ENCODE results near the gene SLC47A2.

Gene SLC47A2

GRCh38 chr17:19727501-19728078 lies 11.2 kb upstream of the SLC47A2 start:
- in situ Hi-C loops (cut with HindIII; ENCODE audit: low sequenced_read_pairs), result no loop called here
- DNase-seq (ENCODE audit: low read depth, low spot score), result peak; percentile 46
- no peak overlapping the region for H3K4me3 ChIP-seq (ENCODE audit: low read depth, low read length)

DNA sequence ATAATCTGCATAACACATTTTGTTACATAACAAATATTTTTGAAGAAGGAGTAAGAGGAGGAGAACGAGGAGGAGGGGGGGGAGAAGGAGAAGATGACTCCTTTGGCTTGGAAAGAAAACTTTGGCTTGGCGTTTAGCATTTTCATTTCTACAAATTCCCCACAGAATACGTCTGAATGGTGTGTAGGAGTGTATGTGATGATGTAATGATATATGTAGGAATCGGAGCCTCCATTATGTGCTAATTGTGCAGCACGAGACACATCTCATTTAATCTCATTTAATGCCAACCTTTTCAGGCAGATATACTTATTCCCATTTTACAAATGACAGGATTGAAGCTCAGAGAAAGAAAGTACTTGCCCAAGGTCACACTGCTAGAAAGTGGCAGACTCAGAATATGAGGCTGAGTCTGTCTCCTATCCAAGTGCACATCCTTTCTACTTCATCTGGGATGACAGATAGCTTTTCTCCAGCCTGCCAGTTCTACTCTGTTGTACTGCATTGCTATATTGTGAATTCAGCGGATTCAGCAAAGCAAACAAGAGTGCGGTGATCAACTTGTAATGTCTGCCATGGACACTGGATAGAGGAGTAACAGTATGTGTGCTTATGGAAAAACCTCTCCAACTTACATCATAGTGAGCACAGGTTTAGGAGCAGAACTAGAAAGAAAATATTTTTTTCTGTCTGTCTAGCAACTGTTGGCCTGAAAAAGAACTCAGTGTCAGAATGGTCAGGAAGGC lies 10.4 kb upstream of the SLC47A2 start:
- no peak for DNase-seq (ENCODE audit: low read depth, low spot score)
- no peak for TF ChIP-seq CTCF (IDR thresholded peaks at IDR 0.05; ENCODE audit: low read depth, low read length)
- in situ Hi-C loops (cut with HindIII; ENCODE audit: low sequenced_read_pairs), result no loop called here
- H3K4me3 ChIP-seq (ENCODE audit: low read depth, low read length), result no peak overlapping the region

More at GRCh38 chr17:19727501-19728078, 11.2 kb upstream of the SLC47A2 start:
- TF ChIP-seq CTCF (IDR thresholded peaks at IDR 0.05; ENCODE audit: low read depth, low read length), result no peak

DNA sequence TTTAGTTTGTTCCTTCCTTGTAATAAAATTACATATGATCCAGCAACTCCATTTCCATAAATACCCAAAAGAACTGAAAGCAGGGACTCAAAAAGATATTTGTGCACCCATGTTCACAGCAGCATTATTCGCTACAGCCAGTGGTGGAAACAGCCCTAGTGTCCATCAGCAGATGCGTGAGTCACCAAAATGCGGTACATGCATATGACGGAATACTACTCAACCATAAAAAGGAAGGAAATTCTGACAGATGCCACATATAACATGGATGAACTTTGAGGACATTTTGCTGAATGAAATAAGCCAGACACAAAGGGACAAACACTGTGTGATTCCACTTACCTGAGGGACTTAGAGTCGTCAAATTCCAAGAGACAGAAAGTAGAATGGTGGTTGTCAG lies 9.1 kb upstream of the SLC47A2 start:
- TF ChIP-seq CTCF (IDR thresholded peaks at IDR 0.05; ENCODE audit: low read depth, low read length), result no peak

GRCh38 chr17:19724501-19725420 lies 8.4 kb upstream of the SLC47A2 start:
- in situ Hi-C loops (cut with HindIII; ENCODE audit: low sequenced_read_pairs), result no loop called here
- H3K4me3 ChIP-seq (ENCODE audit: low read depth, low read length), result no peak overlapping the region
- DNase-seq (ENCODE audit: low read depth, low spot score), result no peak
- no peak for TF ChIP-seq CTCF (IDR thresholded peaks at IDR 0.05; ENCODE audit: low read depth, low read length)

More for the DNA sequence above, 9.1 kb upstream of the SLC47A2 start:
- DNase-seq (ENCODE audit: low read depth, low spot score), result no peak
- H3K4me3 ChIP-seq (ENCODE audit: low read depth, low read length), result no peak overlapping the region
- in situ Hi-C loops (cut with HindIII; ENCODE audit: low sequenced_read_pairs), result no loop called here

DNA sequence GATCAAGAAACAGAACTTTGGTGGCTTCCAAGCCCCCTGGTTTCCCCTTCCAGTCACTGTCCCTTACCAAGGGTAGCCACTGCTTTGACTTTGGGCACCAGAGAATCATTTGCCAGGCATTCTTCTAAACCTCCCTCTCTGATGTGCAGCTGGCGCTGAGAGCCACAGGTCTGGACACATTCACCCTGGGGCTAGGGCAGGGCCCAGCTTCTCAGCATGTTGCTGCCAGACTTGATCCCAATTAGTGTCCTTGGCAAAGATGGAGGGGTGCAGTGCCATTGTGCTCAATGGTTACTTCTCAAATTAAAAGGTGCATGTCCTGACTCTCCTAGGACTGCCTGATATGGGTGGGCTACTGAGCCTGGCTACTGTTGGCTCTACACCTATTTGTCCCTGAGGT lies 7.6 kb upstream of the SLC47A2 start:
- no peak overlapping the region for H3K4me3 ChIP-seq (ENCODE audit: low read depth, low read length)
- DNase-seq (ENCODE audit: low read depth, low spot score), result no peak
- in situ Hi-C loops (cut with HindIII; ENCODE audit: low sequenced_read_pairs), result no loop called here
- no peak for TF ChIP-seq CTCF (IDR thresholded peaks at IDR 0.05; ENCODE audit: low read depth, low read length)

- no peak overlapping the region for H3K4me3 ChIP-seq (ENCODE audit: low read depth, low read length)
- TF ChIP-seq CTCF (IDR thresholded peaks at IDR 0.05; ENCODE audit: low read depth, low read length), result no peak
- no peak for DNase-seq (ENCODE audit: low read depth, low spot score)
- in situ Hi-C loops (cut with HindIII; ENCODE audit: low sequenced_read_pairs), result no loop called here
Measured at GRCh38 chr17:19720631-19721426, 4.4 kb upstream of the SLC47A2 start.

Measured in astrocyte of the spinal cord (primary cell).